HL-60 (cell line): ENCODE measurements around the gene CGGBP1.

Experiments used
- POLR2AphosphoS5 ChIP-seq: IDR thresholded peaks from 2 replicates; pipeline ENCODE4 v1.6.1; 2012; ENCODE audit warnings: low read depth
- SPI1 ChIP-seq: IDR thresholded peaks from 2 replicates; pipeline ENCODE4 v1.6.1; 2012; ENCODE audit warnings: low read depth, mild to moderate bottlenecking, borderline replicate concordance
- TF ChIP-seq, protein P1 (sequence below): IDR thresholded peaks from one replicate; pipeline ENCODE4 v1.5.1; 2011; ENCODE audit warnings: low read length, control low read depth, inconsistent platforms; ENCODE audit not compliant: insufficient read depth

DNA sequence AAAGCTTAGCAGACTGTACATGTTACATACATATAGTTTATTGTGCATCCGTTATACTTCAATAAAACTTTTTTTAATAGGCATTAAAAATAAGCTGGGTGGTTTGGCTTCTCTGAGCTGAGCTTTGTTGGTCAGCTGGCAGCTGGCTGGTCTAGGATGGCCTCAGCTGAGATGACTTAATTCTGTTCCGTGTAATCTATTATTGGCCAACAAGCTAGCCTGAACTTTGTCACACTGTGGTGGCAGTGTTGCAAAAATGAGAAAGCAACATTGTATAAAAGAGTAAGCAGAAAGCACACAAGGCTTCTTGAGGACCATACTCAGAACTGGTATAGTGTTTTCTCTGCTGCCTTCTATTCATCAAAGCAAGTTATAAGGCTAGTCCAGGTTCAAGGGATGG lies 45.2 kb downstream of the CGGBP1 start:
- TF ChIP-seq, protein P1, sequence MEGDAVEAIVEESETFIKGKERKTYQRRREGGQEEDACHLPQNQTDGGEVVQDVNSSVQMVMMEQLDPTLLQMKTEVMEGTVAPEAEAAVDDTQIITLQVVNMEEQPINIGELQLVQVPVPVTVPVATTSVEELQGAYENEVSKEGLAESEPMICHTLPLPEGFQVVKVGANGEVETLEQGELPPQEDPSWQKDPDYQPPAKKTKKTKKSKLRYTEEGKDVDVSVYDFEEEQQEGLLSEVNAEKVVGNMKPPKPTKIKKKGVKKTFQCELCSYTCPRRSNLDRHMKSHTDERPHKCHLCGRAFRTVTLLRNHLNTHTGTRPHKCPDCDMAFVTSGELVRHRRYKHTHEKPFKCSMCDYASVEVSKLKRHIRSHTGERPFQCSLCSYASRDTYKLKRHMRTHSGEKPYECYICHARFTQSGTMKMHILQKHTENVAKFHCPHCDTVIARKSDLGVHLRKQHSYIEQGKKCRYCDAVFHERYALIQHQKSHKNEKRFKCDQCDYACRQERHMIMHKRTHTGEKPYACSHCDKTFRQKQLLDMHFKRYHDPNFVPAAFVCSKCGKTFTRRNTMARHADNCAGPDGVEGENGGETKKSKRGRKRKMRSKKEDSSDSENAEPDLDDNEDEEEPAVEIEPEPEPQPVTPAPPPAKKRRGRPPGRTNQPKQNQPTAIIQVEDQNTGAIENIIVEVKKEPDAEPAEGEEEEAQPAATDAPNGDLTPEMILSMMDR = no peak
- TF ChIP-seq POLR2AphosphoS5 (no peak), SPI1 (no peak)
